Activated CD4-positive, alpha-beta T cell treated with anti-CD3 and anti-CD28 coated beads, Interleukin-2, Interleukin-6, amounts not matched to agents 100 ng/mL and 50 ng/mL, durations not matched to agents 16 hours and 8 hours (primary cell): ENCODE measurements around the gene ZSCAN4.

Experiments
- DNase-seq: peaks from one replicate; pipeline ENCODE4 v3.0.0-alpha.2; 2020

ZSCAN4 gene, protein sequence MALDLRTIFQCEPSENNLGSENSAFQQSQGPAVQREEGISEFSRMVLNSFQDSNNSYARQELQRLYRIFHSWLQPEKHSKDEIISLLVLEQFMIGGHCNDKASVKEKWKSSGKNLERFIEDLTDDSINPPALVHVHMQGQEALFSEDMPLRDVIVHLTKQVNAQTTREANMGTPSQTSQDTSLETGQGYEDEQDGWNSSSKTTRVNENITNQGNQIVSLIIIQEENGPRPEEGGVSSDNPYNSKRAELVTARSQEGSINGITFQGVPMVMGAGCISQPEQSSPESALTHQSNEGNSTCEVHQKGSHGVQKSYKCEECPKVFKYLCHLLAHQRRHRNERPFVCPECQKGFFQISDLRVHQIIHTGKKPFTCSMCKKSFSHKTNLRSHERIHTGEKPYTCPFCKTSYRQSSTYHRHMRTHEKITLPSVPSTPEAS

GRCh38 chr19:57668635-57669034 is at the start of gene ZSCAN4:
TSS of gene ZSCAN4 (plus strand) at chr19:57668935. CDS start at chr19:57676146, 7,211 bp downstream.
- DNase-seq = no peak

GRCh38 chr19:57620673-57621348 is 47.9 kb upstream of the ZSCAN4 start:
- DNase-seq = no peak

DNA sequence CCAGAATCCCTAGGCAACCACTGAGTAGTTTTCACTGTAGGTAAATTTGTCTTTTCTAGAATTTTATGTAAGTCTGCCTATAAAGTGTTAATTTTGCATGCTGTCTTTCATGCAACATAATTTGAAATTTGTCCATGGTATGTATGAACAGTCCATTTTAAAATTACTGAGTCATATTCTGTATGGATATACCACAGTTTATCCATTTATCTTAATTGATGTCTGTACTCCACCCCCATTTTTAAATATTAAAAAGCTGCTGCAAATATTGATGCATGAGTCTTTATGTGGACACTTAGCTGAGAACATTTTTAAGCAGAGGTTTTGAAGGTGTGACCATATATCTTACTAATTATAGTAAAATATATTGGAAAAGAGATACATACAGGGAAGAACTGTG is 45.6 kb upstream of the ZSCAN4 start:
- no peak for DNase-seq

- DNase-seq = peak; percentile 93
Measured at GRCh38 chr19:57632987-57633831, 35.5 kb upstream of the ZSCAN4 start, which contains the start of gene ZNF211. TSS of gene ZNF211 (plus strand) at chr19:57633168. CDS start at chr19:57633347, 179 bp downstream.

DNA sequence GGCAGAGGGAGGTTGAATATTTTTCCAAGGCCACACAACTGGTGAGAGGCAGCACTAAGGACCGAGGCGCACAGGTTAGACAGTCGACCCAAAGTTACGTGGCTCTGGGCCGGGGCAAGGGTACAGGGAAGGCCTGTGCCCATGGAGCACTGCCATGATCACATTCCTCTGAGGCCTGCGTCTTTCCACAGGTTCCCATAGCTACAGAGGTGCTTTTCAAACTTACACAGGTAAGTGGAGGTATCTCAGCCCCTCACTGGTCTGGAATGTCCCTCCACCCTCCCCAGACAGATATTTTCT is 35.0 kb upstream of the ZSCAN4 start:
- DNase-seq = no peak

GRCh38 chr19:57637379-57637778 is 31.4 kb upstream of the ZSCAN4 start:
- no peak for DNase-seq

DNA sequence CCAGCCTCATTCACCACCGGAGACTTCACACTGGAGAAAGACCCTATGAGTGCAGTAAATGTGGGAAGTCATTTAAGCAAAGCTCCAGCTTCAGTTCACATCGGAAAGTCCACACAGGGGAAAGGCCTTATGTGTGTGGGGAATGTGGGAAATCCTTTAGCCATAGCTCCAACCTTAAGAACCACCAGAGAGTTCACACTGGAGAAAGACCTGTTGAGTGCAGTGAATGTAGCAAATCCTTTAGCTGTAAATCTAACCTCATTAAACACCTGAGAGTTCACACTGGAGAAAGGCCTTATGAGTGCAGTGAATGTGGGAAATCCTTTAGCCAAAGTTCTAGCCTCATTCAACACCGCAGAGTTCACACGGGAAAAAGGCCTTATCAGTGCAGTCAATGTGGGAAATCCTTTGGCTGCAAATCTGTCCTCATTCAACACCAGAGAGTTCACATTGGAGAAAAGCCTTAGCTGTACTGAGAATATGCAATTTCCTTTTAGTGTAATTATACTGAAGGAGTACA is 27.0 kb upstream of the ZSCAN4 start:
- no peak for DNase-seq

DNA sequence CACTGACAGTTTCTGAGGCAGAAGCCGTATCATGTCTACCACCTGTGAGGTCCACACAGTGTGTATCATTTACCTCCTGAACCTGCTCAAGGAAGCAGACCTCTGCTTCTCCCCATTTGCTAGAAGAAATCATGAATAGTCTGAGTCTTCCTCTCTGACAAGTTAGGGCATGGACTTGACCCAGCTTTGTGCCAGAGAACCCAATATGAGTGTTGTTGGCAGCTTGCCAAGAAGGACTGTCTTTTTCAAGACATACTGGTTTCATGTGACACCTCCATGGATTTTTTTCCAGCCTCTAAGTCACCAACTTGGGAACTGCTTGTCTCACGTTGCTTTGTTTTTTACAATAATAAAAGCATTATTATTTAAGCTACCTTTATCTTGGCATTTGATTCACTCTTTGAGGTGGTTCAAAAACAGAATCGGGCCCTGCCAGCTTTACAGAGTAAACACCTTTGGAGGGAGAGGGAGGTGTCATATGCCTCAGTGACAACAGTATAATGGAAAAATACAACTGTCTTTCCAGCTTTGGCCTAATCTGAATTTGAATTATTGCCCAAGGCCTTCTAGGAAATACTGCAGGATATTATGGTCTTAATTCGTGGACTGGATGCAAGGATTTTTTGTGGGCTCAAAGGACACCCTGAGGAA is 26.2 kb upstream of the ZSCAN4 start:
- no peak for DNase-seq

- DNase-seq = no peak
Measured at GRCh38 chr19:57643734-57644133, 25.0 kb upstream of the ZSCAN4 start.

DNA sequence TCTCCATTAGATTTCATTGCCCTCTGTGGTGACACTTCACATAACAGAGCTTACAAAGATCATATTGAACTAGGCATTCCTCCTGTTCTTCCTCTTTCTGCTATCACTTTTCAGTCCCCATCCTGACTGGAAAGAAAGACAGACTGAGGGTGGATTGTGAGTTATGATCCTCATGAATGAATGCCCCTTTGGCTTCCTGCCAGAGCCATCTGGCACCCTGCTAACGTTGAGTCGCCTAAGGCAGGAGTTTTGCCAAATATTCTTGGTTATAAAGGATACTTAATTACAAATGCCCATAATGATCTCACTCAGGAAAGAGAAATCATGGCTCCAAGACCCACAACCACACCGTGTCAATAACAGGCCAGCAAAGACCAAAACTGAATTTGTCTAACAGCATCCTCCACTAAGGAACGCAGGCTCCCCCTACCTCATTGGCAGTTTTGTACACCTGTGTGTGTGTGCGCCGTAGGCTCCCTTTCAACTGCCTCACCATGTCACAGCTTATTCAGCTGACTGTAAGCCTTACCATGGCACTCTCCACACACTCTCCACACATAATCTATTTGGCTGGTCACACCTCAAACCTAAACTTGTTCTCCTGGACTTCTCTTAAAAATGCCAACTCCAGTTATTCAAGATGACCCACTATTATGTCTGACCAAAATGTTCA is 20.3 kb upstream of the ZSCAN4 start:
- DNase-seq = no peak

GRCh38 chr19:57651654-57651996 is 17.1 kb upstream of the ZSCAN4 start:
- no peak for DNase-seq

DNA sequence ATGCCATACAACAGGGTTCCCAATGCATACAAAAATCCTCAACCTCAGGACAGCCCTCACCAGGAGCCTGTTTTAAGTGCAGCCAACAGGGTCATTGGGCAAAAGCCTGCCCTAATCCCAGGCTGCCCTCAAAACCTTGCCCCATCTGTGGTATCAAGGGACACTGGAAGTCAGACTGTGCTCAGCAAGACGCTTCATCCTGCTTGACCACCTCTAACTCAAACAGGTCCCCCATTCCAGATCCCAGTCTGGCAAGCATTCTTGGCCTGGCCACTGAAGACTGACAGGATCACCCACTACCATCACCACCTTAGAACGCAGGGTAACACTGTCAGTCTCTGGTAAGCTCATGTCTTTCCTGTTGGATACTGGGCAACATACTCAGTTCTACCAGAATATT is 15.0 kb upstream of the ZSCAN4 start:
- DNase-seq = no peak

DNA sequence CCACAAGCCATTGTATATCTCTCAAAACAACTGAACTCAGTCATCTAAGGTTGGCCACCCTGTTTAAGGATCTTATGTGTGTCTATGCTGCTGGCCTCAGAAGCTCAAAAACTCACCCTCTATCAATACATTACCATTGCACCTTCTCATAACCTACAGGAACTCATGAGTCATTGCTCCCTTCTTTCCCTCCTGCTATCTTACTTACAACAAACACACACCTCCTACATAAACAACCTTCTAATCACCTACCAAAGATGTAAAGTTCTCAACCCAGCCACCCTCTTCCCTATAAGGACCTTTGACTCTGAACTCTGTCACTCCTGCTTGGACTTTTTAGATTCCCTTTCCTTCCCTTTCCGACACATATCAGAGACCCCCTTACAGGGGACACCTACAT is 13.3 kb upstream of the ZSCAN4 start:
- DNase-seq = no peak

- DNase-seq = no peak
Measured at GRCh38 chr19:57656346-57656745, 12.4 kb upstream of the ZSCAN4 start.

GRCh38 chr19:57664269-57665127 is 4.2 kb upstream of the ZSCAN4 start:
- no peak for DNase-seq

DNA sequence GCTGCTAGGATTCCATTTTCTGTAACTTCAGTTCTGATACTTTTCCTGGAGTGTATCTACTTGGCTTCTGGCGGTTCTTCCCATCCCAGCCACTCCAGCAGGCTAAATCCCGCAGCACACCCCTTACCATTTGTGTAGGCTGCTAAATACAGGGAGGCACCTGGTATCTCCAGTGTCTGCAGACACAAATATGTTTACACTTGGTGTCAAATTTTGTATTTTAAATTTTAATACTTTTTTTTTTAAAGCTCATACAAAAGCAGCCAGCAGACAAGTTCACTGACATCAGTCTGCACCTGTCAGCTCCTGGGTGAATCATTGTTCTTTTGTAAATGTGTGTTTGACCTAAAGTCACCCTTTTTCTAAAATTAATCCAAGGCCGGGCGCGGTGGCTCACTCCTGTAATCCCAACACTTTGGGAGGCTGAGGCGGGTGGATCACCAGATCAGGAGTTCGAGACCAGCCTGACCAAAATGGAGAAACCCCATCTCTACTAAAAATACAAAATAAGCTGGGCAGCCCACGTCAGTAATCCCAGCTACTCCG is 3.4 kb upstream of the ZSCAN4 start:
- no peak for DNase-seq

DNA sequence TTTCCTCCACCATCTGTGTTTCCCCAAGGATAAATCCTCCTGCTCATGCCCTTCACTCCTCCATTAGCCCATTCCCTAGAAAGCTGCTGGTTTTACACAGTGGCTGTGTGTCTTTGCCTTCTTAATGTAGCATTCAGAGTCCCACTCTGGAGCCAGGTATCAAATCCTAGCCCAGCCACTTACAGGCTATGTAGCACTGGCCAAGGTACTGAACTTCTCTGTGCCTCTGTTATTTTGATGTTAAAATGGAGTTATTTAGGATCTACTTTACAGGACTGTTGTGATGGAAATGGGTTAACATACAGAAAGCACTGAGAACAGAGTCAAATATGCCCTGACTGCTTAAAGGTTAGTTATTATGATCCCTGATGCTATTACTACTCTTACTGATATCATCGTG is 1.5 kb upstream of the ZSCAN4 start:
- DNase-seq = no peak

GRCh38 chr19:57671124-57671895 is 2.6 kb downstream of the ZSCAN4 start:
- no peak for DNase-seq

- DNase-seq = no peak
Measured at GRCh38 chr19:57672466-57672865, 3.7 kb downstream of the ZSCAN4 start.

DNA sequence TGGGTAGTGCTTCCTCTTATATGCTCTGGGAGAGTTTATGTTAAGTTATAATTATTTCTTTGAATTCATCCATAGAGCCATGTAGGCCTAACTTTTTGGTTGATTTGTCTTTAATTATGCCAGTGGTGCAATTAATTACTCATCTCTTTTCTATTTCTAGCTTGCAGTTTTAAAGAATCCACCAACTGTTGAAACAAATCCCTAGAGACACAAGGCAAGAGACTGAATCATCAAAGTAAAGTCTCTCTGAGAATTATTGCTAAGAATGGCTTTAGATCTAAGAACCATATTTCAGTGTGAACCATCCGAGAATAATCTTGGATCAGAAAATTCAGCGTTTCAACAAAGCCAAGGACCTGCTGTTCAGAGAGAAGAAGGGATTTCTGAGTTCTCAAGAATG is 7.1 kb downstream of the ZSCAN4 start:
- DNase-seq = no peak
